GM23338 (cell line): ENCODE measurements around the gene PDSS2. TPM values are rescaled to one million over a fixed set of nuclear protein-coding genes. Genes with fewer than 3 reads are reported as not detected.
"Not testable (repeated sequence)": the region's sequence is repeated elsewhere in the genome, so short reads cannot be mapped to it uniquely, and the experiment has no call there.

Experiments used
- ATAC-seq: fragments of 200-7000 bp; cut with Tn5 transposase; 3 replicates; pipeline ENCODE4 v1.9.1; 2020
- DNase-seq: peaks from one replicate; pipeline ENCODE4 v3.0.0-alpha.2; 2015; ENCODE audit warnings: low spot score
- H2AFZ ChIP-seq: fragments of 200-600 bp; sonication (generic); 2 replicates; pipeline ENCODE4 v1.8.0; 2016; ENCODE audit warnings: antibody characterized with exemption, mild to moderate bottlenecking, moderate library complexity
- H3F3A ChIP-seq: fragments of 200-600 bp; sonication (generic); replicated peaks from 2 replicates; pipeline ENCODE4 v1.8.0; 2017; ENCODE audit warnings: antibody characterized with exemption, mixed run types, low read depth
- H3K27ac ChIP-seq: fragments of 200-600 bp; sonication (generic); 2 replicates; pipeline ENCODE4 v1.6.1; 2016; ENCODE audit warnings: low read depth
- H3K27me3 ChIP-seq: fragments of 200-600 bp; sonication (generic); 2 replicates; pipeline ENCODE4 v1.8.0; 2016; ENCODE audit warnings: mild to moderate bottlenecking, mixed run types, moderate library complexity; ENCODE audit not compliant: insufficient read depth
- H3K36me3 ChIP-seq: fragments of 200-600 bp; sonication (generic); 2 replicates; pipeline ENCODE4 v1.8.0; 2016; ENCODE audit warnings: mild to moderate bottlenecking; ENCODE audit not compliant: insufficient read depth
- H3K4me1 ChIP-seq: fragments of 200-600 bp; sonication (generic); 2 replicates; pipeline ENCODE4 v1.8.0; 2016; ENCODE audit warnings: mild to moderate bottlenecking, moderate library complexity; ENCODE audit not compliant: insufficient read depth
- H3K4me2 ChIP-seq: fragments of 200-600 bp; sonication (generic); 2 replicates; pipeline ENCODE4 v1.7.1; 2017; ENCODE audit warnings: mixed run types
- H3K4me3 ChIP-seq: fragments of 200-600 bp; sonication (generic); 2 replicates; pipeline ENCODE4 v1.6.1; 2016; ENCODE audit warnings: mixed run types
- H3K79me2 ChIP-seq: fragments of 200-600 bp; sonication (generic); replicated peaks from 2 replicates; pipeline ENCODE4 v1.8.0; 2017; ENCODE audit warnings: mild to moderate bottlenecking; ENCODE audit not compliant: insufficient read depth
- H3K9me2 ChIP-seq: fragments of 200-600 bp; sonication (generic); 2 replicates; pipeline ENCODE4 v1.8.0; 2017; ENCODE audit not compliant: insufficient read depth
- H4K20me1 ChIP-seq: fragments of 200-600 bp; sonication (generic); replicated peaks from 2 replicates; pipeline ENCODE4 v1.8.0; 2017; ENCODE audit warnings: mild to moderate bottlenecking; ENCODE audit not compliant: insufficient read depth
- H3K27ac Mint-ChIP-seq: 2 replicates; pipeline ENCODE4 v1.8.0; 2020; ENCODE audit warnings: inconsistent platforms, mild to moderate bottlenecking, moderate library complexity, mixed read lengths
- H3K27me3 Mint-ChIP-seq: 3 replicates; pipeline ENCODE4 v1.8.0; 2022; ENCODE audit warnings: low read depth, mild to moderate bottlenecking, moderate library complexity, mixed read lengths, inconsistent platforms; ENCODE audit not compliant: insufficient read depth, poor library complexity
- H3K36me3 Mint-ChIP-seq: 3 replicates; pipeline ENCODE4 v1.8.0; 2021; ENCODE audit warnings: low read depth, mild to moderate bottlenecking, inconsistent platforms, moderate library complexity, mixed read lengths
- H3K4me1 Mint-ChIP-seq: 3 replicates; pipeline ENCODE4 v1.8.0; 2020; ENCODE audit warnings: mild to moderate bottlenecking, inconsistent platforms, mixed read lengths
- H3K4me3 Mint-ChIP-seq: 3 replicates; pipeline ENCODE4 v1.8.0; 2021; ENCODE audit warnings: moderate library complexity, mild to moderate bottlenecking, inconsistent platforms, mixed read lengths
- H3K9me3 Mint-ChIP-seq: 3 replicates; pipeline ENCODE4 v1.8.0; 2020; ENCODE audit warnings: moderate library complexity, mild to moderate bottlenecking, inconsistent platforms, mixed read lengths
- CTCF ChIP-seq, 2 experiments: fragments of 200-600 bp in 1 of 2; sonication (generic) in 1 of 2; conservative IDR thresholded peaks; 2 replicates each; pipeline versions ENCODE4 v1.5.1 to v1.6.1; 2016 to 2017; ENCODE audit warnings: antibody characterized with exemption in 2 of 2, low read depth in 2 of 2, mild to moderate bottlenecking in 2 of 2, moderate library complexity in 1 of 2
- EZH2 ChIP-seq: fragments of 200-600 bp; sonication (generic); IDR thresholded peaks from one replicate; pipeline ENCODE4 v1.8.0; 2017; ENCODE audit warnings: antibody characterized with exemption, mild to moderate bottlenecking, low read depth; ENCODE audit not compliant: unreplicated experiment
- NANOG ChIP-seq: IDR thresholded peaks from 2 replicates; pipeline ENCODE4 v1.6.1; 2016; ENCODE audit warnings: antibody characterized with exemption, borderline replicate concordance
- ZNF114 ChIP-seq: fragments of 250-450 bp; sonication (Bioruptor Pico); IDR thresholded peaks from 2 replicates; pipeline ENCODE4 v1.5.0; 2020; ENCODE audit warnings: mild to moderate bottlenecking, moderate library complexity
- ZNF331 ChIP-seq: fragments of 250-450 bp; sonication (Bioruptor Pico); IDR thresholded peaks from 2 replicates; pipeline ENCODE4 v1.5.0; 2020; ENCODE audit warnings: low read depth, mild to moderate bottlenecking, moderate library complexity
- polyA plus RNA-seq: library from polyadenylated mRNA; unstranded; fragments of >200 nt; fragmentation: Nextera tagmentation; extraction: Ambion mirVana; gene quantifications from 2 replicates; pipeline ENCODE4 v1.2.1, GENCODE V29; 2016
- total RNA-seq: library from RNA; depleted of rRNA; stranded (reverse); fragments of >200 nt; shearing (Covaris generic); gene quantifications from 2 replicates; pipeline ENCODE4 v1.2.3, GENCODE V29; 2014
- TF ChIP-seq, protein P1 (sequence below): IDR thresholded peaks from one replicate; pipeline ENCODE4 v1.6.1; 2018; ENCODE audit warnings: antibody characterized with exemption; ENCODE audit not compliant: unreplicated experiment

The PDSS2 gene
- total and polyA plus RNA-seq, 2 experiments from 2014 or later: 7.3 to 16.7 TPM

GRCh38 chr6:107308677-107309076 lies 150.7 kb downstream of the PDSS2 start (continued):
- TF ChIP-seq CTCF (conservative IDR thresholded peaks at IDR 0.05; ENCODE audit: low read depth in 2 of 2) (no peak), ZNF331 (CRISPR knock-in tag) (no peak), NANOG (no peak), ZNF114 (no peak)
- TF ChIP-seq, protein P1, sequence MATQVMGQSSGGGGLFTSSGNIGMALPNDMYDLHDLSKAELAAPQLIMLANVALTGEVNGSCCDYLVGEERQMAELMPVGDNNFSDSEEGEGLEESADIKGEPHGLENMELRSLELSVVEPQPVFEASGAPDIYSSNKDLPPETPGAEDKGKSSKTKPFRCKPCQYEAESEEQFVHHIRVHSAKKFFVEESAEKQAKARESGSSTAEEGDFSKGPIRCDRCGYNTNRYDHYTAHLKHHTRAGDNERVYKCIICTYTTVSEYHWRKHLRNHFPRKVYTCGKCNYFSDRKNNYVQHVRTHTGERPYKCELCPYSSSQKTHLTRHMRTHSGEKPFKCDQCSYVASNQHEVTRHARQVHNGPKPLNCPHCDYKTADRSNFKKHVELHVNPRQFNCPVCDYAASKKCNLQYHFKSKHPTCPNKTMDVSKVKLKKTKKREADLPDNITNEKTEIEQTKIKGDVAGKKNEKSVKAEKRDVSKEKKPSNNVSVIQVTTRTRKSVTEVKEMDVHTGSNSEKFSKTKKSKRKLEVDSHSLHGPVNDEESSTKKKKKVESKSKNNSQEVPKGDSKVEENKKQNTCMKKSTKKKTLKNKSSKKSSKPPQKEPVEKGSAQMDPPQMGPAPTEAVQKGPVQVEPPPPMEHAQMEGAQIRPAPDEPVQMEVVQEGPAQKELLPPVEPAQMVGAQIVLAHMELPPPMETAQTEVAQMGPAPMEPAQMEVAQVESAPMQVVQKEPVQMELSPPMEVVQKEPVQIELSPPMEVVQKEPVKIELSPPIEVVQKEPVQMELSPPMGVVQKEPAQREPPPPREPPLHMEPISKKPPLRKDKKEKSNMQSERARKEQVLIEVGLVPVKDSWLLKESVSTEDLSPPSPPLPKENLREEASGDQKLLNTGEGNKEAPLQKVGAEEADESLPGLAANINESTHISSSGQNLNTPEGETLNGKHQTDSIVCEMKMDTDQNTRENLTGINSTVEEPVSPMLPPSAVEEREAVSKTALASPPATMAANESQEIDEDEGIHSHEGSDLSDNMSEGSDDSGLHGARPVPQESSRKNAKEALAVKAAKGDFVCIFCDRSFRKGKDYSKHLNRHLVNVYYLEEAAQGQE: no peak

DNA sequence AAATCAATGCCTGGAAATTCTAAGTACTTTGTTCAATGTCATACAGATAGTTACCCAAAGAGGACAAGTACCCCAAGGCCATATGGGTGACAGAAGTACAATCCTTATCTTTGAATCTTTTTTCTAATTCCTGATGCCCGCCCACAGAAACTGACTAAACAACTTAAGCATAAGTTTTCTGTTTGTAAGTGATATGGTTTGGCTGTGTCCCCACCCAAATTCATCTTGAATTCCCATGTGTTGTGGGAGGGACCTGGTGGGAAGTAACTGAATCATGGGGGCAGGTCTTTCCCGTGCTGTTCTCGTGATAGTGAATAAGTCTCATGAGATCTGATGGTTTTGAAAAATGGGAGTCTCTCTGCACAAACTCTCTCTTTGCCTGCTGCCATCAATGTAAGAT lies 153.4 kb downstream of the PDSS2 start:
- not testable (repeated sequence) for H3K36me3 Mint-ChIP-seq, H3K4me3 ChIP-seq, DNase-seq, H3K27ac Mint-ChIP-seq, H3K9me2 ChIP-seq, H3K4me1 ChIP-seq, H3F3A ChIP-seq, H3K9me3 Mint-ChIP-seq, H3K27me3 ChIP-seq, H3K79me2 ChIP-seq, H3K27me3 Mint-ChIP-seq, ATAC-seq, H3K4me3 Mint-ChIP-seq, H4K20me1 ChIP-seq, H3K4me2 ChIP-seq, H3K4me1 Mint-ChIP-seq, H3K27ac ChIP-seq, H2AFZ ChIP-seq, H3K36me3 ChIP-seq

GRCh38 chr6:107305391-107305790 lies 154.0 kb downstream of the PDSS2 start:
- H3K79me2 ChIP-seq: no peaks in the 10 kb centered on the region
- no peak overlapping the region for H3K27ac ChIP-seq
- H3K4me1 ChIP-seq: no peaks in the 10 kb centered on the region
- Mint-ChIP-seq H3K27ac (no peak overlapping the region), H3K4me3 (no peak overlapping the region), H3K36me3 (no peaks in the 10 kb centered on the region; the same call in 2 of the 3 replicates), H3K27me3 (no peaks in the 10 kb centered on the region), H3K9me3 (no peaks in the 10 kb centered on the region), H3K4me1 (peaks cover 8% of the 10 kb centered on the region)
- no peak for ATAC-seq
- no peaks in the 10 kb centered on the region for H3K36me3 ChIP-seq
- H3K27me3 ChIP-seq: no peaks in the 10 kb centered on the region
- no peaks in the 10 kb centered on the region for H3F3A ChIP-seq
- no peaks in the 10 kb centered on the region for H4K20me1 ChIP-seq
- H2AFZ ChIP-seq: no peak overlapping the region
- H3K4me2 ChIP-seq: no peak overlapping the region
- DNase-seq: no peak
- H3K9me2 ChIP-seq: no peaks in the 10 kb centered on the region
- no peak overlapping the region for H3K4me3 ChIP-seq
- TF ChIP-seq CTCF (conservative IDR thresholded peaks at IDR 0.05; ENCODE audit: low read depth in 2 of 2) (no peak), EZH2 (no peak), ZNF331 (CRISPR knock-in tag) (no peak)
